ENCODE measurements around the gene DLGAP5. TPM values are rescaled to one million over a fixed set of nuclear protein-coding genes. Genes with fewer than 3 reads are reported as not detected.

Gene DLGAP5
- total RNA-seq, 1 experiment from 2014 or later, result 118 TPM

DNA sequence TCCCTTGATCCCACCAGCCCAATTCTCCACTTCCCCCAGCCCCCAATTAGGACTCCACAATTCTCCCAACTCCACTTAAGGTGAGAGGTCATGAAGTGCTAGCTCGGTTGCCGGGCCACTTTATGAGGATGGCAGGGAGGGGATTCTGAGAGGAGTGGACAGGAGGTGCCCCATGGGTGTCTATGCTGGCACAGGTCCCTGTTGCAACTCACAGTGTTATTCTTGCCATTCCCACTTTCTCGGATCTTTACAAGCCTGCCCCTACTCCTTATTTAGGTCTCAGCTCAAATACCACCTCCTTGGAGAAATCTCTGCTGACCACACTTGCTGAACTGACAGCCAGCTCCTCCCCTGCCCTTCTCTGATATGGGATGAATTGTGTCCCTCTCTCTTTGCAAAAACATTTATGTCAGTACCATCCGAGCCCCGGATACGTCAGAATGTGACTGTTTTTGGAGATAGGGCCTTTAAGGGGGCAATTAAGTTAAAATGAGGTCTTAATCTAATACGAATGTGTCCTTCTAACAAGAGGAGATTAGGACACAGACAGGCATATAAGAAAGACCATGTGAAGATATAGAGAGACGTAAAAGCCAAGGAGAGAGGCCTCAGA lies 66.5 kb downstream of the DLGAP5 start:
- H4K91ac ChIP-seq (ENCODE audit: insufficient read length, low read depth, low read length), result no peak overlapping the region
- H3K27ac ChIP-seq (ENCODE audit: insufficient read length, low read depth, low read length), result no peak overlapping the region
- H2BK120ac ChIP-seq (ENCODE audit: low read depth, low read length, poor library complexity, severe bottlenecking), result no peak overlapping the region
- H2AFZ ChIP-seq (ENCODE audit: low read length), result no peak overlapping the region
- H4K20me1 ChIP-seq (ENCODE audit: control insufficient read depth, insufficient read depth, insufficient read length), result no peaks in the 10 kb centered on the region
- no peak overlapping the region for H3K18ac ChIP-seq (ENCODE audit: insufficient read length, low read depth, low read length)
- no peak overlapping the region for H3K23ac ChIP-seq (ENCODE audit: insufficient read length, low read depth, low read length)
- no peak overlapping the region for H2AK5ac ChIP-seq (ENCODE audit: insufficient read length, low read length)
- no peak overlapping the region for H4K5ac ChIP-seq (ENCODE audit: insufficient read length, low read depth, low read length)
- no peak overlapping the region for H3K56ac ChIP-seq (ENCODE audit: insufficient read length, low read depth, low read length)
- peaks cover 2% of the 10 kb centered on the region; the same call in 1 of the 2 replicates for H3K27me3 ChIP-seq (ENCODE audit: insufficient read depth, low read length)
- H3K4me2 ChIP-seq (ENCODE audit: insufficient read depth, insufficient read length, low read length), result no peak overlapping the region
- H3K14ac ChIP-seq (ENCODE audit: insufficient read depth, low read length), result no peak overlapping the region
- TF ChIP-seq, protein P1, sequence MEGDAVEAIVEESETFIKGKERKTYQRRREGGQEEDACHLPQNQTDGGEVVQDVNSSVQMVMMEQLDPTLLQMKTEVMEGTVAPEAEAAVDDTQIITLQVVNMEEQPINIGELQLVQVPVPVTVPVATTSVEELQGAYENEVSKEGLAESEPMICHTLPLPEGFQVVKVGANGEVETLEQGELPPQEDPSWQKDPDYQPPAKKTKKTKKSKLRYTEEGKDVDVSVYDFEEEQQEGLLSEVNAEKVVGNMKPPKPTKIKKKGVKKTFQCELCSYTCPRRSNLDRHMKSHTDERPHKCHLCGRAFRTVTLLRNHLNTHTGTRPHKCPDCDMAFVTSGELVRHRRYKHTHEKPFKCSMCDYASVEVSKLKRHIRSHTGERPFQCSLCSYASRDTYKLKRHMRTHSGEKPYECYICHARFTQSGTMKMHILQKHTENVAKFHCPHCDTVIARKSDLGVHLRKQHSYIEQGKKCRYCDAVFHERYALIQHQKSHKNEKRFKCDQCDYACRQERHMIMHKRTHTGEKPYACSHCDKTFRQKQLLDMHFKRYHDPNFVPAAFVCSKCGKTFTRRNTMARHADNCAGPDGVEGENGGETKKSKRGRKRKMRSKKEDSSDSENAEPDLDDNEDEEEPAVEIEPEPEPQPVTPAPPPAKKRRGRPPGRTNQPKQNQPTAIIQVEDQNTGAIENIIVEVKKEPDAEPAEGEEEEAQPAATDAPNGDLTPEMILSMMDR (conservative IDR thresholded peaks at IDR 0.05), result no peak
- no peak overlapping the region for H3K4me3 Mint-ChIP-seq
- no peaks in the 10 kb centered on the region for H3K79me1 ChIP-seq (ENCODE audit: insufficient read depth, low read depth, low read length, poor library complexity, severe bottlenecking)
- H2BK15ac ChIP-seq (ENCODE audit: low read depth, low read length), result no peak overlapping the region
- no CpG with 5 or more reads among the region's 8 CpGs for WGBS (ENCODE audit: extremely low coverage, insufficient read length, low lambda C conversion rate)
- H3K4me1 Mint-ChIP-seq, result peaks cover 12 to 14% of the 10 kb centered on the region in 2 experiments
- H4K8ac ChIP-seq (replicated peaks; ENCODE audit: insufficient read length, low read depth, low read length), result no peak overlapping the region
- no peak overlapping the region for H3K4ac ChIP-seq (ENCODE audit: low read depth, low read length)
- no peaks in the 10 kb centered on the region; a peak in 1 of 7 replicates for H3K36me3 Mint-ChIP-seq (ENCODE audit: insufficient read depth in 1 of 3, low read depth in 3 of 3)
- H3K27ac Mint-ChIP-seq, result no peak overlapping the region; a peak in 1 of 7 replicates
- DNase-seq, result no peak
- no peak overlapping the region for H3K9ac ChIP-seq (ENCODE audit: extremely low read depth, insufficient read length, low read length)
- H2BK12ac ChIP-seq (ENCODE audit: insufficient read length, low read depth, low read length), result no peak overlapping the region
- H3T11ph ChIP-seq (ENCODE audit: low read length), result no peak overlapping the region
- H3K4me1 ChIP-seq (ENCODE audit: insufficient read depth, low read length), result no peaks in the 10 kb centered on the region
- H3K23me2 ChIP-seq (ENCODE audit: insufficient read length, low read depth, low read length, poor library complexity, severe bottlenecking), result peaks cover 8% of the 10 kb centered on the region
- no peak overlapping the region for H2BK5ac ChIP-seq (ENCODE audit: insufficient read length, low read length)
- H3K9me3 ChIP-seq (ENCODE audit: control insufficient read depth, low read depth, low read length), result no peaks in the 10 kb centered on the region
- H3K9me3 Mint-ChIP-seq, result no peaks in the 10 kb centered on the region
- no peak overlapping the region for H2BK20ac ChIP-seq (ENCODE audit: low read depth, low read length, poor library complexity, severe bottlenecking)
- H3K79me2 ChIP-seq (ENCODE audit: insufficient read depth, low read length), result no peaks in the 10 kb centered on the region
- peaks cover 52% of the 10 kb centered on the region for H3K27me3 Mint-ChIP-seq (ENCODE audit: low read depth)

All from H9 (cell line).